ENCODE data around the gene KCNQ5.
A peak's percentile ranks its signal among the peaks of the same experiment; 100 is the strongest.

The KCNQ5 gene

DNA sequence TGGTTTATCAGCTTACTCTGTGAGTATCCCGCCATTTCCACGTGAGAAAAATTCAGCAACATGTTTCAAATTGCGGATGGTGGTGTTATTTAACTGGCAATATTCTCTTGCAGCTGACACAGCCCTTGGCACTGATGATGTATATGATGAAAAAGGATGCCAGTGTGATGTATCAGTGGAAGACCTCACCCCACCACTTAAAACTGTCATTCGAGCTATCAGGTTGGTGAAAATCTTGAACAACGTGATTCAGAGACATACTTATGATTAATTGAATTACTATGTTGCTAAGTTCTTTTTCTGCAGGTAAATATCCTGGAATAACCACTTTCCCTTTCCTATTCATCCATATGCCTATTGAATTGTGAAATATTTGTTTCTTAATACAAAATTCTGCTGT is 547.8 kb downstream of the KCNQ5 start:
- TF ChIP-seq, protein P1, sequence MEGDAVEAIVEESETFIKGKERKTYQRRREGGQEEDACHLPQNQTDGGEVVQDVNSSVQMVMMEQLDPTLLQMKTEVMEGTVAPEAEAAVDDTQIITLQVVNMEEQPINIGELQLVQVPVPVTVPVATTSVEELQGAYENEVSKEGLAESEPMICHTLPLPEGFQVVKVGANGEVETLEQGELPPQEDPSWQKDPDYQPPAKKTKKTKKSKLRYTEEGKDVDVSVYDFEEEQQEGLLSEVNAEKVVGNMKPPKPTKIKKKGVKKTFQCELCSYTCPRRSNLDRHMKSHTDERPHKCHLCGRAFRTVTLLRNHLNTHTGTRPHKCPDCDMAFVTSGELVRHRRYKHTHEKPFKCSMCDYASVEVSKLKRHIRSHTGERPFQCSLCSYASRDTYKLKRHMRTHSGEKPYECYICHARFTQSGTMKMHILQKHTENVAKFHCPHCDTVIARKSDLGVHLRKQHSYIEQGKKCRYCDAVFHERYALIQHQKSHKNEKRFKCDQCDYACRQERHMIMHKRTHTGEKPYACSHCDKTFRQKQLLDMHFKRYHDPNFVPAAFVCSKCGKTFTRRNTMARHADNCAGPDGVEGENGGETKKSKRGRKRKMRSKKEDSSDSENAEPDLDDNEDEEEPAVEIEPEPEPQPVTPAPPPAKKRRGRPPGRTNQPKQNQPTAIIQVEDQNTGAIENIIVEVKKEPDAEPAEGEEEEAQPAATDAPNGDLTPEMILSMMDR (IDR thresholded peaks at IDR 0.05; ENCODE audit: low read depth, low read length), result no peak
- no peak for TF ChIP-seq EZH2phosphoT487 (IDR thresholded peaks at IDR 0.05; ENCODE audit: low read depth)
- no peaks in the 10 kb centered on the region for H3K79me2 ChIP-seq (ENCODE audit: low read length)
- no peaks in the 10 kb centered on the region for H3K36me3 ChIP-seq (replicated peaks; ENCODE audit: low read depth, low read length)
- no peaks in the 10 kb centered on the region for H3K27me3 ChIP-seq (ENCODE audit: low read depth, low read length)
- no peak overlapping the region for H3K4me2 ChIP-seq (ENCODE audit: low read length)
- no peak overlapping the region for H3K9ac ChIP-seq (ENCODE audit: low read length)
- no peak overlapping the region for H2AFZ ChIP-seq (ENCODE audit: low read depth, low read length)
- H3K4me1 ChIP-seq (ENCODE audit: low read length), result no peaks in the 10 kb centered on the region
- no peaks in the 10 kb centered on the region for H3K9me3 ChIP-seq (ENCODE audit: insufficient read depth, low read length)
- H3K27ac ChIP-seq (ENCODE audit: low read length), result no peak overlapping the region
- no peak overlapping the region for H3K4me3 ChIP-seq (ENCODE audit: low read length)
- no peaks in the 10 kb centered on the region for H4K20me1 ChIP-seq (ENCODE audit: insufficient read depth, low read length)

- no peak overlapping the region for H3K4me2 ChIP-seq (ENCODE audit: low read length)
- no peaks in the 10 kb centered on the region for H3K36me3 ChIP-seq (replicated peaks; ENCODE audit: low read depth, low read length)
- peaks cover 15% of the 10 kb centered on the region; the same call in 1 of the 2 replicates for H4K20me1 ChIP-seq (ENCODE audit: insufficient read depth, low read length)
- no peak overlapping the region for H2AFZ ChIP-seq (ENCODE audit: low read depth, low read length)
- H3K79me2 ChIP-seq (ENCODE audit: low read length), result no peaks in the 10 kb centered on the region
- peaks cover 35% of the 10 kb centered on the region for H3K4me1 ChIP-seq (ENCODE audit: low read length)
- no peak overlapping the region for H3K27ac ChIP-seq (ENCODE audit: low read length)
- no peak overlapping the region for H3K4me3 ChIP-seq (ENCODE audit: low read length)
- H3K9me3 ChIP-seq (ENCODE audit: insufficient read depth, low read length), result no peaks in the 10 kb centered on the region
- TF ChIP-seq, protein P1 (IDR thresholded peaks at IDR 0.05; ENCODE audit: low read depth, low read length), result no peak
- TF ChIP-seq EZH2phosphoT487 (IDR thresholded peaks at IDR 0.05; ENCODE audit: low read depth), result no peak
- no peak overlapping the region for H3K9ac ChIP-seq (ENCODE audit: low read length)
- peaks cover 34% of the 10 kb centered on the region for H3K27me3 ChIP-seq (ENCODE audit: low read depth, low read length)
These were observed 552.8 kb downstream of the KCNQ5 start for GRCh38 chr6:73174646-73175045.

DNA sequence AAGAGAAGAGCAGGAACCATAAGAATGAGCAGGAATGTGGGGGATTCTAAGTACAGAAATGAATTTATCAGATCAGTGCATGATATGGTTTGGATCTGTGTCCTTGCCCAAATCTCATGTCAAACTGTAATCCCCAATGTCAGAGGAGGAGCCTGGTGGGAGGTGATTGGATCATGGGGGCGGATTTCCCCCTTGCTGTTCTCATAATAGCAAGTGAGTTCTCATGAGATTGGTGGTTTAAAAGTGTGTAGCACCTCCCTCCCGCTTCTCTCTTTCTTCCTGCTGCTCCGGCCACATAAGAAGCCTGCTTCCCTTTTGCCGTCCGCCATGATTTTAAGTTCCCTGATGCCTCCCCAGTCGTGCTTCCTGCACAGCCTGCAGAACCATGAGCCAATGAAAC is 554.2 kb downstream of the KCNQ5 start:
- peak overlapping the region; percentile 31 for H3K4me2 ChIP-seq (ENCODE audit: low read length)
- peaks cover 15% of the 10 kb centered on the region; the same call in 1 of the 2 replicates for H4K20me1 ChIP-seq (ENCODE audit: insufficient read depth, low read length)

DNA sequence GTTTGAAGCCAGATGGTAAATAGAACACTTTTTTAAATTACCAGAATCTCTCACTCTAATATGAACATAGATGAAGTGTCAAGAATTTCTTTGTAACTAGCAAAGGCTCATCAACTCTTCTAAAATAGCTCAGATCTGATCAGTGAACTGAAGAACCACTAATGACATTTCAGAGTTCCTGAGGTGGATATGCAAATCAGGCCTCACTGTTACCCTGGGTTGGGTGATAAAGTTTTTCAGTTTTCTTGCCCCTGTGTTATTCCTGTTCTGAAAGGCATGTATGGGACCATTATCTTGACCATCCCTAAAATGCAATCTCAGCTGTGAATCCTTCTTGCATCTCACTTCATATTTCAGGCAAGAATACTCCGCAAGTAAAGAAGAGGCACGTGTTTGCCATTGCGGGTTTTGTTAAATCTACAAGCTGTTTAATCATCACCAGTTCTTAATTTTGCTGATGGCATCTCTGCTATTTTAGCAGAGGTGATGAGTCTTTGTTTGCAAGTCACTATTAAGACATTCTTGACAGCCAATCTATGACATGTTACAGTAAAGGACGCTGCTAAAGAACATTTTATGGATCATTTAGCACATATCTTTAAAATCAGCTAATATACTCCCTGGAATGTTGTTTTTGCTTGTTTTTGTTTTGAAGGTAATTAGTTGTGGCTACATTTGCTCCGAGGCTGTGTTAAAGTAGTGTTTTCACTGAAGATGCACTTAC is 555.5 kb downstream of the KCNQ5 start:
- TF ChIP-seq EZH2phosphoT487 (IDR thresholded peaks at IDR 0.05; ENCODE audit: low read depth), result no peak
- TF ChIP-seq, protein P1 (IDR thresholded peaks at IDR 0.05; ENCODE audit: low read depth, low read length), result no peak
- peak overlapping the region; percentile 21 for H3K4me2 ChIP-seq (ENCODE audit: low read length)
- H3K9ac ChIP-seq (ENCODE audit: low read length), result no peak overlapping the region
- peaks cover 15% of the 10 kb centered on the region; the same call in 1 of the 2 replicates for H4K20me1 ChIP-seq (ENCODE audit: insufficient read depth, low read length)
- no peaks in the 10 kb centered on the region for H3K36me3 ChIP-seq (replicated peaks; ENCODE audit: low read depth, low read length)
- no peak overlapping the region for H3K27ac ChIP-seq (ENCODE audit: low read length)
- peaks cover 47% of the 10 kb centered on the region for H3K4me1 ChIP-seq (ENCODE audit: low read length)
- peaks cover 41% of the 10 kb centered on the region for H3K27me3 ChIP-seq (ENCODE audit: low read depth, low read length)
- H3K9me3 ChIP-seq (ENCODE audit: insufficient read depth, low read length), result no peaks in the 10 kb centered on the region
- H3K4me3 ChIP-seq (ENCODE audit: low read length), result no peak overlapping the region
- H2AFZ ChIP-seq (ENCODE audit: low read depth, low read length), result no peak overlapping the region
- no peaks in the 10 kb centered on the region for H3K79me2 ChIP-seq (ENCODE audit: low read length)

More for the DNA sequence above, 554.2 kb downstream of the KCNQ5 start:
- H3K4me3 ChIP-seq (ENCODE audit: low read length), result no peak overlapping the region
- H2AFZ ChIP-seq (ENCODE audit: low read depth, low read length), result no peak overlapping the region
- H3K27me3 ChIP-seq (ENCODE audit: low read depth, low read length), result peaks cover 41% of the 10 kb centered on the region
- H3K79me2 ChIP-seq (ENCODE audit: low read length), result no peaks in the 10 kb centered on the region
- TF ChIP-seq EZH2phosphoT487 (IDR thresholded peaks at IDR 0.05; ENCODE audit: low read depth), result no peak
- TF ChIP-seq, protein P1 (IDR thresholded peaks at IDR 0.05; ENCODE audit: low read depth, low read length), result no peak
- H3K9ac ChIP-seq (ENCODE audit: low read length), result no peak overlapping the region
- H3K9me3 ChIP-seq (ENCODE audit: insufficient read depth, low read length), result no peaks in the 10 kb centered on the region
- peaks cover 47% of the 10 kb centered on the region for H3K4me1 ChIP-seq (ENCODE audit: low read length)
- H3K36me3 ChIP-seq (replicated peaks; ENCODE audit: low read depth, low read length), result no peaks in the 10 kb centered on the region
- H3K27ac ChIP-seq (ENCODE audit: low read length), result no peak overlapping the region
